Measurements from ENCODE around the gene IER5L. TPM values are rescaled to one million over a fixed set of nuclear protein-coding genes. Genes with fewer than 3 reads are reported as not detected.
A peak's percentile ranks its signal among the peaks of the same experiment; 100 is the strongest.

Gene IER5L
- total RNA-seq, 2 donors from 2014 or later: 6.8 to 8.1 TPM

DNA sequence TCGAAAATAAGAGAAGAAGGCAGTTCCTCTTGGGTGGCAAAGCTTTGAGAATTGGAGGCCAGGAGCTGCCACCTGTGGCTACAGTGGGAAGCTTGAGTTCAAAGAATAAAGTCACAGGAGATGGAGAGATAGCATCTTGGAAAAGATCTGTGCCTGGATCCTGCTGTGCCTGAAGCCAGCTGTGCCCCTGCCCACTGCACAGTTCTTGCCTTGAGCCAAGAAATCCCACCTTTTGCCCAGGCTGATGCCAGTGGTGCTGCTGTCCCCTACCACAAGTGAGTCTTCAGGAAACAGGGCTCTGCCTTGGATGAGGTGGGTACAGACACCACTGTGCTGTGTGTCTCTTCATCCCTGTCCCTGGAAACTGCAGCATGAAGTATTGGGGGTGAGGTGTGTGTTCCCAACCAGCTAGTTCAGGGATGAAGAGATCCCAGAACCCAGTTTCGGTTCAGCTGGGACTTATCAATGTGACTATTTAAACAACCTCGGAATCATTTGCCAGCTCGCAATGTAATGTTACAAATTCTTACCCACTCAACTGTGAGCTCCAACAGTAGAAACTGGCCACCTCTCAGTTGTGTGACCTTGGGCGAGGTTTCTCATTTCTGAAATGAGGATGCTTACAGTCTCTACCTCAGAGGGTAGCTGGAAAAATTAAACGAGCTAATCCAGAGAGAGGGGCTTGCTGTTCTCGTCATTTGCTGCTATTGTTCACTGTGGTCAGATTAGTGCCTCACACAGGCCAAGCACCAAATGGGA lies 5.9 kb downstream of the IER5L start:
- no peaks in the 10 kb centered on the region for H3K36me3 Mint-ChIP-seq (ENCODE audit: low read depth)
- DNase-seq: no peak
- Histone ChIP-seq H3K9ac (ENCODE audit: extremely low read depth, low read length, poor library complexity, severe bottlenecking) (no peak overlapping the region), H3K27me3 (ENCODE audit: control insufficient read depth, insufficient read depth, low read length, poor library complexity, severe bottlenecking) (peaks cover 18% of the 10 kb centered on the region), H3K9me3 (ENCODE audit: control insufficient read depth, low read length) (no peaks in the 10 kb centered on the region), H3K4me1 (ENCODE audit: control insufficient read depth, insufficient read depth, low read length) (peaks cover 6% of the 10 kb centered on the region), H3K36me3 (ENCODE audit: control insufficient read depth, insufficient read depth, low read length) (no peaks in the 10 kb centered on the region), H3K4me3 (ENCODE audit: low read length) (no peak overlapping the region), H3K27ac (ENCODE audit: low read depth, low read length) (no peak overlapping the region)
- H3K9me3 Mint-ChIP-seq: no peaks in the 10 kb centered on the region
- H3K4me3 Mint-ChIP-seq: no peak overlapping the region
- H3K4me1 Mint-ChIP-seq: peaks cover 24% of the 10 kb centered on the region
- 92 to 93% methylated on average over 7 of the region's 7 CpGs for WGBS, 2 experiments (ENCODE audit: insufficient coverage in 1 of 2, insufficient read length in 1 of 2)
- H3K27ac Mint-ChIP-seq: no peak overlapping the region
- peaks cover 24% of the 10 kb centered on the region for H3K27me3 Mint-ChIP-seq (ENCODE audit: insufficient read depth)
- TF ChIP-seq, protein P1, sequence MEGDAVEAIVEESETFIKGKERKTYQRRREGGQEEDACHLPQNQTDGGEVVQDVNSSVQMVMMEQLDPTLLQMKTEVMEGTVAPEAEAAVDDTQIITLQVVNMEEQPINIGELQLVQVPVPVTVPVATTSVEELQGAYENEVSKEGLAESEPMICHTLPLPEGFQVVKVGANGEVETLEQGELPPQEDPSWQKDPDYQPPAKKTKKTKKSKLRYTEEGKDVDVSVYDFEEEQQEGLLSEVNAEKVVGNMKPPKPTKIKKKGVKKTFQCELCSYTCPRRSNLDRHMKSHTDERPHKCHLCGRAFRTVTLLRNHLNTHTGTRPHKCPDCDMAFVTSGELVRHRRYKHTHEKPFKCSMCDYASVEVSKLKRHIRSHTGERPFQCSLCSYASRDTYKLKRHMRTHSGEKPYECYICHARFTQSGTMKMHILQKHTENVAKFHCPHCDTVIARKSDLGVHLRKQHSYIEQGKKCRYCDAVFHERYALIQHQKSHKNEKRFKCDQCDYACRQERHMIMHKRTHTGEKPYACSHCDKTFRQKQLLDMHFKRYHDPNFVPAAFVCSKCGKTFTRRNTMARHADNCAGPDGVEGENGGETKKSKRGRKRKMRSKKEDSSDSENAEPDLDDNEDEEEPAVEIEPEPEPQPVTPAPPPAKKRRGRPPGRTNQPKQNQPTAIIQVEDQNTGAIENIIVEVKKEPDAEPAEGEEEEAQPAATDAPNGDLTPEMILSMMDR (conservative IDR thresholded peaks at IDR 0.05): no peak

- Histone ChIP-seq H3K36me3 (ENCODE audit: control insufficient read depth, insufficient read depth, low read length) (no peaks in the 10 kb centered on the region), H3K27ac (ENCODE audit: low read depth, low read length) (no peak overlapping the region), H3K4me3 (ENCODE audit: low read length) (no peak overlapping the region), H3K9me3 (ENCODE audit: control insufficient read depth, low read length) (no peaks in the 10 kb centered on the region), H3K4me1 (ENCODE audit: control insufficient read depth, insufficient read depth, low read length) (peaks cover 6% of the 10 kb centered on the region), H3K27me3 (ENCODE audit: control insufficient read depth, insufficient read depth, low read length, poor library complexity, severe bottlenecking) (peaks cover 18% of the 10 kb centered on the region), H3K9ac (ENCODE audit: extremely low read depth, low read length, poor library complexity, severe bottlenecking) (no peak overlapping the region)
- Mint-ChIP-seq H3K27ac (no peak overlapping the region), H3K4me3 (no peak overlapping the region), H3K9me3 (no peaks in the 10 kb centered on the region), H3K4me1 (peaks cover 29% of the 10 kb centered on the region), H3K36me3 (ENCODE audit: low read depth) (no peaks in the 10 kb centered on the region), H3K27me3 (ENCODE audit: insufficient read depth) (peaks cover 24% of the 10 kb centered on the region)
- WGBS, 2 experiments (ENCODE audit: insufficient coverage in 1 of 2, insufficient read length in 1 of 2): 69 to 72% methylated on average over 5 to 6 of the region's 6 CpGs
- TF ChIP-seq, protein P1 (conservative IDR thresholded peaks at IDR 0.05): no peak
- DNase-seq: no peak
These were observed 7.8 kb downstream of the IER5L start for GRCh38 chr9:129170229-129170628.

- no peaks in the 10 kb centered on the region for H3K36me3 ChIP-seq (ENCODE audit: control insufficient read depth, insufficient read depth, low read length)
- peaks cover 5% of the 10 kb centered on the region for H3K27me3 Mint-ChIP-seq (ENCODE audit: insufficient read depth)
- peak; percentile 86 for DNase-seq
- H3K9me3 ChIP-seq (ENCODE audit: control insufficient read depth, low read length): no peaks in the 10 kb centered on the region
- H3K4me3 ChIP-seq (ENCODE audit: low read length): no peak overlapping the region
- peak overlapping the region; percentile 41 for H3K4me3 Mint-ChIP-seq
- TF ChIP-seq, protein P1 (conservative IDR thresholded peaks at IDR 0.05): no peak
- H3K27ac Mint-ChIP-seq: peak overlapping the region; percentile 88
- peaks cover 24% of the 10 kb centered on the region for H3K4me1 Mint-ChIP-seq
- no peaks in the 10 kb centered on the region for H3K27me3 ChIP-seq (ENCODE audit: control insufficient read depth, insufficient read depth, low read length, poor library complexity, severe bottlenecking)
- peaks cover 3% of the 10 kb centered on the region for H3K36me3 Mint-ChIP-seq (ENCODE audit: low read depth)
- no peak overlapping the region for H3K27ac ChIP-seq (ENCODE audit: low read depth, low read length)
- WGBS, 2 experiments (ENCODE audit: insufficient coverage in 1 of 2, insufficient read length in 1 of 2): 59 to 63% methylated on average over 10 to 18 of the region's 18 CpGs
- no peak overlapping the region for H3K9ac ChIP-seq (ENCODE audit: extremely low read depth, low read length, poor library complexity, severe bottlenecking)
- H3K9me3 Mint-ChIP-seq: no peaks in the 10 kb centered on the region
- H3K4me1 ChIP-seq (ENCODE audit: control insufficient read depth, insufficient read depth, low read length): peaks cover 6% of the 10 kb centered on the region
These were observed 11.2 kb downstream of the IER5L start for GRCh38 chr9:129166623-129167557.

Data from endodermal cell (in vitro differentiated cells).